HG03196 (cell line): ENCODE data around the gene EVL.

ENCODE experiments used
- ATAC-seq: cut with Tn5 transposase; IDR thresholded peaks from one replicate; pipeline ENCODE4 v1.9.1; 2021; ENCODE audit not compliant: unreplicated experiment

EVL gene

GRCh38 chr14:100126401-100126800 lies 61.2 kb downstream of the EVL start:
- ATAC-seq, result no peak

- ATAC-seq, result no peak
Measured at GRCh38 chr14:100127853-100128455, 62.7 kb downstream of the EVL start.

- no peak for ATAC-seq
Measured at GRCh38 chr14:100128688-100129087, 63.5 kb downstream of the EVL start.

DNA sequence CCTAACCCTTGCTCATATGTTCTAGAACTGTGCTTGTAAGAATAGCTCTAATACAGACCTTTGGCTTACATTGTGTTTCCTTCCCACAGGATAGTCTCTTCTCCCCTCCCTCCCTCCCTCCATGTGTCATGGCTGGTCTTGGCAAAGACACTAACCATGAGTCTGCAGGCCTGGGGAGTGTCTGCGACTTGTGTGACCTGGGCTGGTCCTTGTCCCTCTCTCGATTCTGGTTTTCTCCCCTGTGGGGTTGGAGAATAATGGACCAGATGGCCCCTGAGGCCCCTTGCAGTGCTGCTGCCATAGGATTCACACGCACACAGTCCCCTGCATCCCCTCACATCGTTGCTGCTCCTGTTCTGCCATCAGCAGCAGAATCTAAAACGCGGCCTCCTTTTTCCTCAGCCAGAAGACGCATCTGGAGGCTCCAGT lies 64.0 kb downstream of the EVL start:
- no peak for ATAC-seq

DNA sequence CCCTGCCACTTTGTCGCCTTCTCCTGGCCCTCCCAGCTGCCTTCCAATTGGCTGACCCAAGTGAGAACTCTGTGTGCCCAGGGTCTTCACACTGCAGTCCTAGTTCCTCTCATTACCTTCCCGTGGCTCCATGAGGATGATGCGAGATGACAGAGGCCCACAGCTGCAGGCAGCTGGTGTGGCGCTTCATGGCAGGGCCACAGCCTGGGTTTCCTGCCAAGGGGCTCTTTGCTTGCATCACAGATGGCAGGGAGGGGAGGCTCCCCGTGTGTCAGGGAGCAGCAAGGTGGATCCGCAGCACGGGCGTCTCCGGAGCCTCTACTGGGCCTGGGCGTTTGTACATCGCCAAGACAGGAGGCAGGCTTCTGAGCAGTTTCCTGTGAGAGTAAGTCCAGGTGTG lies 65.3 kb downstream of the EVL start:
- ATAC-seq, result no peak

DNA sequence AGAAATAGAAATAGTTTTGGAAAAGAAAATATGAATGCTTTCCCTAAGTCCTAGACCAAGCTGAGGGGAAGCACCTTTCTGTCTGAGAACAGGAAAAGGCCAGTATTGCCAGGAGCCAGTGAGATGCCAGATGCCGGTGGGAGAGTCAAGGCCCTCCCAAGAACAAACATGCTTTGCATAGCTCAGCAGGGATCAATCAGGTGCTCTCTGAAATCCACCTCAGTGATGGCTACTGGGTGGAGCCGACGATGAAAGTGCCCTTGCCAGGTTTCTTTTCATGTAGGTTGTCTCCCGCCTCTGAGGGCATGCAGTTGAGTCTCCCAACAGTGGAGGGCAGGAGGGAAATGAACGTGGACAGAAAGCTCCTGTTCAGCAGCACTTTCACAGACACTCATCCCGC lies 66.0 kb downstream of the EVL start:
- no peak for ATAC-seq

- ATAC-seq, result no peak
Measured at GRCh38 chr14:100132161-100132902, 67.1 kb downstream of the EVL start.

DNA sequence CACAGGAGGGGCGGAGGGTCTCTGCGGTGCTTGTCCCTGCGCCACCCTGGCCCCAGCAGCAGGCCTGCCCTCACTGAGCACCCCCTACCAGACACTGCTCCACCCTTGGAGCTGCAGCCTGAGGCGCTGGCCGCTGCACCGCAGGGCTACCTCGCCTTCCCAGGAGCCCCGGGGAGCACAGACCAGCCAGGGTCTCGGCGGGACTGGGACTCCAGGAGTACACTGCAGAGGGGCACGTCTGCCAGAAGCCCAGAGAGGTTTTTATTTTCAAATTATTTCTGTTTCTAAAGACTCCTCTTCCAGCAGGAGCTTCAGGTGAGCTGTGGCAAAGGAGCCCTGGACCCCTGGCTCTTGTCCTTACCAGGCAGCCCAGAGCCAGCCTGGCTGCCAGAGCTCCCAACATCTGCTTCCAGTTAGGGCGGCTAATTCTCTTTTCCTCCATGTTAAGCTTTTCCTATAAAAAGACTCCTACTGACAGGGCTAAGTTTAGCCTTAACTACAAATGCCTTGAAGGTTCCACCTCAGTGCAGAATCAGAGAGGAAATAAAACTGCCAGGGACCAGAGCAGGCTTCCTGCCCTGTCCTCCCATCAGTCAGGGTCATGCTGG lies 67.8 kb downstream of the EVL start:
- no peak for ATAC-seq

- no peak for ATAC-seq
Measured at GRCh38 chr14:100134586-100134985, 69.4 kb downstream of the EVL start.

- ATAC-seq, result no peak
Measured at GRCh38 chr14:100135073-100135472, 69.9 kb downstream of the EVL start.

GRCh38 chr14:100135784-100136183 lies 70.6 kb downstream of the EVL start:
- ATAC-seq, result no peak

DNA sequence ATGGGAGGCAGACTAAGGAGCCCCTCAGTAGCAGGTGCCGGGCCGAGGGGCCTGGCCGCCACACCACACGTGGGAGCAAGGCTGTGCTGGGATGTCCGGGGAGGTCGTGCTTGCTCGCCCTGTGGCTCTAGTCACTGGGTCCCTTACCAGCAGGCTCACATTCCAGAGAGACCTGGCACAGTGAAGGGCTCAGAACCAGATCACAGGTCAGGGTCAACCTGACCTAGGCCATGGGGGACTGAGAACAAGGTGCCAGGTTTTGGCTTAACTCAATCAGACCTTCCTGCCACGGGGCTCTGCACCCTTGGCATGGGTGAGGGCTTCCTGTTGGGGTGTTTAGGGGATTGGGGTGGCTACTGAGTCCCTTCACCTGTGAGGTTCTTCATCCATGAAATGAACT lies 72.0 kb downstream of the EVL start:
- ATAC-seq, result no peak

DNA sequence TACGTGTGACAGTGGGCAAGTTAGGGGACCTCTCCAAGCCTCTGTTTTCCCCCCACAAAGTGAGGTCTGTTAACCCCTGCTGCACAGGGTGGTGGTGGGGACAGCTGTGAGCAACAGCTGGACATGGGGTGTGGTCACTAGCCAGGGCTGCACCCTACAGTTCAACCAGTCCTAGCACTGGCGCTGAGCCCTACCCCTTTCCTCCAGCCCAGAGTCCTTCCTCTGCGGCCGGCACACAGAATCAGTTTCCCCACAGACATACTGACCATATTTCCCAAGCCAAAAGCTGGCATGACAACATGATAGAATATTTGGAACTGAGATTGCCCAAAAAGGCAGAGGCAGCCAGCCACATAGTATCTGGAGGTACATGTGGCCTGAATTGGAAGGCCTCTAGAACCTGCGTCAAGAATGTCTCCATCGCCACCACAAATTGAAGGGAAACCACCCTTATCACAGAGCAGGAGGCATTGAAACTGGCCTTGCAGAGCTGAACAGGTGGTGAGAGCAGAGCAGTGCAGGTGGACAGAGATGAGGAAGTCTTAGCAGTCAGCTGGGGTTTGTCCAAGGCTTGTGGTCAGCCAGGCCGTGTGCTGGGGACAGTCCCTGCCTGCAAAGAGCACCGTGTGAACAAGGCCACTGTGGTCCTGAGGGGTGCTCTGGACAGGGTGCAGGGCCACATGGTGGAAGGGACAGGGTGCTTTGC lies 73.0 kb downstream of the EVL start:
- no peak for ATAC-seq

- no peak for ATAC-seq
Measured at GRCh38 chr14:100138955-100139354, 73.7 kb downstream of the EVL start.

DNA sequence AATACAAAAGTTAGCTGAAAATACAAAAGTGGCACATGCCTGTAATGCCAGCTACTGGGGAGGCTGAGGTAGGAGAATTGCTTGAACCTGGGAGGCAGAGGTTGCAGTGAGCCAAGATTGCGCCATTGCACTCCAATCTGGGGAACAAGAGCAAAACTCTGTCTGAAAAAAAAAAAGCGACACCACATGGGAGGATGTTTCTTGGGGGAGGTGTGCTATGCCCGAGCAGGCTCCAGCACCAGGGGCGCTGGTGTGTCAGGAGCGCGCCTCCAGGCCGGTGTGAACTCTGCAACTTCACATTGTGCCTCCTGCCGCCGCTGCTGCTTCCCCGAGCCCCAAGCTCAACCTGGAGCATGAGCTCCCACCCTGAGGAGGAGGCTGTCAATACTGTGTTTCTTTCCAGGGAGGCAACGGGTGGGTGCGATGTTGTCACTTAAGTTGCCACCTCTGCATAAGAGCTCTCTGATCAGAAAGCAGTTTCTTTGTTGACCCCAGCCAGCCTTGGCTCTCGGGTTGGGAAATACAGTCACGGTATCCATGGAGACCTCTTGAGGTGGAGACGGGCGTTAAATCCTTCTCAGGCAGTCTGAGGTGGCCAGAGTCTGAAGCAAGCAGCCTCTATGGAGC lies 75.3 kb downstream of the EVL start:
- ATAC-seq, result no peak

DNA sequence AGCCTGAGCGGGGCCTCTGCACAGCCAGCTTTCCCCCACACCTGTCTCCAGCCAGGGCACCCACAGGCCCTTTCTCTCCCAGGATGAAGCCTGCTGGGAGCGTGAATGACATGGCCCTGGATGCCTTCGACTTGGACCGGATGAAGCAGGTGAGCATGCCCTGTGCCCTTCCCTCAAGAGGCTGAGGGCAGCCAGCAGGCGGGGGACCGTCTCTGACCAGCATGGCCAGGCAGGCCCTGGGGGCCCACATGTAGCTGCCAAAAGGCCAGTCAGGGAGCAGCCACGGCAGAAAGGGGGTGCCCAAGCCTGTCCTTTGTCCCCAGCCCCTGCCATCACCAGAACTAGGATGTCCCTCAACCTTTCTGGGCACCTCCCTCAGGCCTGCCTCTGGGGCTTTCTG lies 75.9 kb downstream of the EVL start:
- ATAC-seq, result no peak

DNA sequence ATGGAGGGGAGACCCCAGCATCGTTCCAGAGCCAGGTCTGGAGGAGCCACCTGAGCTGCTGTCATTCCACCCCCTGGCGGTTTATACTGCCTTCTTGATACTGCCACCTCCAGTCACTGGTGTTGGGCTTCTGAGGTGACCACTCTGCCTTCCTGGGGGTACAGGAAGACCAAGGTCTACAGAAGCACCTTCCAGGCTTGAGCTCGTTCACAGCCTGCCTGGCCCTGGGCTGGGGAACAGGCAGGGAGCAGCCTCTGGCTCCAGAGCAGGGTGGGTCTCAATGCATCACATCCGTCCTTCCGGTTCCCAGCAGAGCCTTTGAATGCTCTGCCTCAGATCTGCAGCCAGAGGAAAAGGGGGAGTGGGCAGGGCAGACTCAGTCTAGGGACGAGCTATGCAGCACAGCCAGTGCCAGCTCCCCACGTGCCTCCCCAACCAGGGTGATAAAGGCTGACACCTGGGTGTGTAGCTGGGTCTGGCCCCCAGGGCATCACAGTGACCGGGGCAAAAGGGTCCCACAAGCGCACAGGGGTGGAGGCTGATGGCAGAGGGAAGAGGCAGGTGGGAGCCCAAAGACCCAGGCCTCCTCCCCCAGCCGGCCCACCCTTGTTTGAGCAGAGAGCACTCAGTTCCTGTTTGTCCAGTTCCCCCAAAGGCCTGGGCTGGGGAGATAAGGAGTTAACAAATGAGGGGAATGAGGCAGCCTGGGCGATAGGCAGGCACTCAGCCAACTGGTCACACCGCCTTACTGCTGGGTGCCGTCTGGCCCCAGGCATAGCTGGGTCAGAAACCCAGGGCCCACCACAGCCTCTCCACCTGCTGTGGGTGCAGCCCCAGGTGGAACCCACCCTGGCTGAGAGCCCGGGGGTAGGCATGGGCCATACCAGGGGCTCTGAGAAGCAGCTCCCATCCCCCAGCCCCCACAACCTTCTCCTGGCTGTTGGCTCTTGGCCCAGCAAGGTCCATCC lies 77.1 kb downstream of the EVL start:
- no peak for ATAC-seq

GRCh38 chr14:100143523-100143922 lies 78.3 kb downstream of the EVL start:
- no peak for ATAC-seq

- no peak for ATAC-seq
Measured at GRCh38 chr14:100143934-100144333, 78.7 kb downstream of the EVL start.

- no peak for ATAC-seq
Measured at GRCh38 chr14:100144645-100144995, 79.4 kb downstream of the EVL start.
